Loucy (cell line): ENCODE measurements around the gene SDCBP2.

Source experiments
- H2AFZ ChIP-seq: fragments of 200-600 bp; sonication (generic); 2 replicates; pipeline ENCODE4 v1.6.0; 2016; ENCODE audit warnings: antibody characterized with exemption, mild to moderate bottlenecking, low read length, moderate library complexity
- H3F3A ChIP-seq: fragments of 200-600 bp; 2 replicates; pipeline ENCODE4 v1.6.0; 2016; ENCODE audit warnings: antibody characterized with exemption, low read depth, mild to moderate bottlenecking
- H3K27me3 ChIP-seq: fragments of 200-600 bp; sonication (generic); 2 replicates; pipeline ENCODE4 v1.6.1; 2014; ENCODE audit warnings: low read length, mild to moderate bottlenecking; ENCODE audit not compliant: insufficient read depth, poor library complexity, severe bottlenecking
- H3K36me3 ChIP-seq: fragments of 200-600 bp; sonication (generic); 2 replicates; pipeline ENCODE4 v1.6.1; 2016; ENCODE audit warnings: low read length; ENCODE audit not compliant: insufficient read depth
- H3K4me1 ChIP-seq: fragments of 200-600 bp; sonication (generic); 2 replicates; pipeline ENCODE4 v1.5.1; 2014; ENCODE audit warnings: low read length, mild to moderate bottlenecking; ENCODE audit not compliant: insufficient read depth, poor library complexity, severe bottlenecking
- H3K4me2 ChIP-seq: fragments of 200-600 bp; sonication (generic); 2 replicates; pipeline ENCODE4 v1.6.0; 2014; ENCODE audit warnings: antibody characterized with exemption, low read length, low read depth, mild to moderate bottlenecking; ENCODE audit not compliant: poor library complexity, severe bottlenecking
- H3K4me3 ChIP-seq: fragments of 200-600 bp; sonication (generic); 2 replicates; pipeline ENCODE4 v1.5.1; 2014; ENCODE audit warnings: low read length, mild to moderate bottlenecking, mixed read lengths; ENCODE audit not compliant: poor library complexity, severe bottlenecking
- H3K79me2 ChIP-seq: fragments of 200-600 bp; sonication (generic); 2 replicates; pipeline ENCODE4 v1.6.1; 2014; ENCODE audit warnings: low read length; ENCODE audit not compliant: insufficient read depth
- H3K9ac ChIP-seq: fragments of 200-600 bp; sonication (generic); 2 replicates; pipeline ENCODE4 v1.6.0; 2014; ENCODE audit warnings: mild to moderate bottlenecking, low read depth, low read length, moderate library complexity; ENCODE audit not compliant: poor library complexity, severe bottlenecking
- H3K9me2 ChIP-seq: fragments of 200-600 bp; sonication (generic); replicated peaks from 2 replicates; pipeline ENCODE4 v1.6.1; 2016; ENCODE audit warnings: low read depth, low read length, mixed read lengths
- H3K9me3 ChIP-seq: fragments of 200-600 bp; sonication (generic); 2 replicates; pipeline ENCODE4 v1.6.1; 2014; ENCODE audit warnings: mild to moderate bottlenecking, antibody characterized with exemption, low read length, low read depth; ENCODE audit not compliant: insufficient read depth
- H4K20me1 ChIP-seq: fragments of 200-600 bp; sonication (generic); 2 replicates; pipeline ENCODE4 v1.6.0; 2014; ENCODE audit warnings: antibody characterized with exemption, low read length, mild to moderate bottlenecking; ENCODE audit not compliant: insufficient read depth, poor library complexity, severe bottlenecking
- EZH2phosphoT487 ChIP-seq: fragments of 200-600 bp; IDR thresholded peaks from 2 replicates; pipeline ENCODE4 v1.6.1; 2018; ENCODE audit warnings: antibody characterized with exemption, mild to moderate bottlenecking, moderate library complexity, borderline replicate concordance
- TF ChIP-seq, protein P1 (sequence below): fragments of 200-600 bp; sonication (generic); conservative IDR thresholded peaks from 2 replicates; pipeline ENCODE4 v1.5.1; 2014; ENCODE audit warnings: mild to moderate bottlenecking, antibody characterized with exemption, low read length

SDCBP2 gene

GRCh38 chr20:1304710-1305515, 24.0 kb downstream of the SDCBP2 start:
- peaks cover 15% of the 10 kb centered on the region for H3K4me1 ChIP-seq
- H3K36me3 ChIP-seq, result no peaks in the 10 kb centered on the region
- no peaks in the 10 kb centered on the region for H3K9me2 ChIP-seq
- no peak overlapping the region for H3K4me3 ChIP-seq
- H2AFZ ChIP-seq, result no peak overlapping the region
- no peaks in the 10 kb centered on the region for H3K27me3 ChIP-seq
- no peaks in the 10 kb centered on the region for H3K9me3 ChIP-seq
- no peaks in the 10 kb centered on the region for H4K20me1 ChIP-seq
- H3K9ac ChIP-seq, result no peak overlapping the region
- no peak overlapping the region for H3K4me2 ChIP-seq
- TF ChIP-seq EZH2phosphoT487, result no peak
- TF ChIP-seq, protein P1, sequence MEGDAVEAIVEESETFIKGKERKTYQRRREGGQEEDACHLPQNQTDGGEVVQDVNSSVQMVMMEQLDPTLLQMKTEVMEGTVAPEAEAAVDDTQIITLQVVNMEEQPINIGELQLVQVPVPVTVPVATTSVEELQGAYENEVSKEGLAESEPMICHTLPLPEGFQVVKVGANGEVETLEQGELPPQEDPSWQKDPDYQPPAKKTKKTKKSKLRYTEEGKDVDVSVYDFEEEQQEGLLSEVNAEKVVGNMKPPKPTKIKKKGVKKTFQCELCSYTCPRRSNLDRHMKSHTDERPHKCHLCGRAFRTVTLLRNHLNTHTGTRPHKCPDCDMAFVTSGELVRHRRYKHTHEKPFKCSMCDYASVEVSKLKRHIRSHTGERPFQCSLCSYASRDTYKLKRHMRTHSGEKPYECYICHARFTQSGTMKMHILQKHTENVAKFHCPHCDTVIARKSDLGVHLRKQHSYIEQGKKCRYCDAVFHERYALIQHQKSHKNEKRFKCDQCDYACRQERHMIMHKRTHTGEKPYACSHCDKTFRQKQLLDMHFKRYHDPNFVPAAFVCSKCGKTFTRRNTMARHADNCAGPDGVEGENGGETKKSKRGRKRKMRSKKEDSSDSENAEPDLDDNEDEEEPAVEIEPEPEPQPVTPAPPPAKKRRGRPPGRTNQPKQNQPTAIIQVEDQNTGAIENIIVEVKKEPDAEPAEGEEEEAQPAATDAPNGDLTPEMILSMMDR, result no peak
- no peaks in the 10 kb centered on the region for H3K79me2 ChIP-seq
- 0 out of 2 replicates have a peak, but pooled peaks cover 2% of the 10 kb centered on the region for H3F3A ChIP-seq

DNA sequence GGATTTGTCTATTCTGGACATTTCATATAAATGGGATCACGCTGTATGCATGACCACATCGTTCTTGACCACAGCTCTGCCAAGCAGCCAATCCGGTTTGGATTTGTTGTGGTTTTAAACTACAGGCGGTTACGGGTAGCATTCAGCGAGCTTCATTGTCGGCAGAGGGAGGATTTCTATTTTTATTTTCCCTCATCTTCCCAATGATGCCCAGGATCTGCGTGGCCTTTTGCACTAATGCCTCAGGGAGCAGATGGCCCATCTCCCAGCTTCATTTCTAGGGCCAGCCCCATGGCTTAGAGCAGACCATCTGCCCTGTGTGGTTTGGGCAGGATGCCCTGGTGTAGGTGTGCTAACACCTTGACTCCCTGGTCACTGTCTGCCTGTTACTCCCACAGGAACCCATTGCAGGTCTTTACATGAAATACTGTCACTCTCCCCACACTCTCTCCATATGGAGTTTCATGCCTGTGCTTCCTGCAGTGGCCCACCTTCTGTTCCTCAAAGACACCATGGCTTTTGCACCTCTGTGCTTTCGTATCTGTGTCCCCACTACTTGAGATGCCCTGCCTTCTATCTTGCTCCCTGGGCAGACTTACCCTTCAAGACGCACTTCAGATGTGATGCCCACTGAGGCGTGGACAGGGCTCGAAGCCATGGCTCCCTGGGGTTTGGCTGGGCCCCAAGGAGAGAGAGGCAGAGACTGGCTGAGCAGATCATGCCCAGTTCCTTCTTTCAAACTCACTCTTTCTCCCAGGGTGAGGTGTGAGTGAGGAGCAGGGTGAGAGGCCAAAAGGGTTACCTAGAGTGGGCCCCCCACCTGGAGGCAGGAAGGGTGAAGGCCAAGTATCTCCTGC, 26.0 kb downstream of the SDCBP2 start:
- no peaks in the 10 kb centered on the region for H3K9me3 ChIP-seq
- peaks cover 16% of the 10 kb centered on the region for H3K4me1 ChIP-seq
- H3K27me3 ChIP-seq, result no peaks in the 10 kb centered on the region
- TF ChIP-seq, protein P1, result no peak
- TF ChIP-seq EZH2phosphoT487, result no peak
- H3K9ac ChIP-seq, result no peak overlapping the region
- H3K79me2 ChIP-seq, result no peaks in the 10 kb centered on the region
- H3K4me3 ChIP-seq, result no peak overlapping the region
- 0 out of 2 replicates have a peak, but pooled peaks cover 2% of the 10 kb centered on the region for H3F3A ChIP-seq
- no peaks in the 10 kb centered on the region for H3K9me2 ChIP-seq
- no peaks in the 10 kb centered on the region for H4K20me1 ChIP-seq
- H3K36me3 ChIP-seq, result no peaks in the 10 kb centered on the region
- no peak overlapping the region for H3K4me2 ChIP-seq
- H2AFZ ChIP-seq, result no peak overlapping the region

DNA sequence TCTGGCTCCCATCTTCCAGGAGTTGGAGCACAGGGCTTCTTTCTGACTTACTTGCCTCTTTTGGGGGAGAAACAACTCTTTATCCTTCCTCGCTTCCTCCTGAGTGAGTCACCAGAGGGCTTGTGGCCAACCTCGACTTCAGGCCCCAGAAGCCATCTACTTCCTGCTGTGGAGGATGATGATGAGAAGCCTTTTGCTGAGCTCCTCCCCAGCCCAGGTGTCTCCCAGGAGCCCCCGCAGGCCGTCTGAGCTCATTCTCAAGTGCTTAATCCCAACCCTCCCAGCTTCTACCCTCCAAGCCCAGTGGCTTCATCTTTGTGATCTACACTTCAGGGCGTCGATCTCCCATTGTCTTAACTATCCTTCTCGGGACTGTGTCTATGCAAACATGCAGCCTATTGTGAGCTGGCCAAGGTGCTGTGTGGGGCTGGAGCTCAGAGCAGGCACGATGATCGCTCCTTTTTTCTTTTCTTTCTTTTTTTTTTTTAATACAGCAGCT, 27.9 kb downstream of the SDCBP2 start:
- no peaks in the 10 kb centered on the region for H3K9me2 ChIP-seq
- H2AFZ ChIP-seq, result peak overlapping the region; percentile 88
- H3K4me2 ChIP-seq, result peak overlapping the region; percentile 79
- peak overlapping the region; percentile 57 for H3K9ac ChIP-seq
- peak overlapping the region; percentile 61 for H3K4me3 ChIP-seq
- H4K20me1 ChIP-seq, result no peaks in the 10 kb centered on the region
- no peaks in the 10 kb centered on the region for H3K79me2 ChIP-seq
- no peaks in the 10 kb centered on the region for H3K36me3 ChIP-seq
- TF ChIP-seq, protein P1, result no peak
- no peak for TF ChIP-seq EZH2phosphoT487
- H3K9me3 ChIP-seq, result no peaks in the 10 kb centered on the region
- H3K4me1 ChIP-seq, result peaks cover 16% of the 10 kb centered on the region
- H3F3A ChIP-seq, result 0 out of 2 replicates have a peak, but pooled peaks cover 2% of the 10 kb centered on the region
- no peaks in the 10 kb centered on the region for H3K27me3 ChIP-seq
